ENCODE measurements around the gene EPHA10. TPM values are rescaled to one million over a fixed set of nuclear protein-coding genes. Genes with fewer than 3 reads are reported as not detected.

Gene EPHA10
- total RNA-seq, 1 experiment from 2014 or later: 1.0 TPM

DNA sequence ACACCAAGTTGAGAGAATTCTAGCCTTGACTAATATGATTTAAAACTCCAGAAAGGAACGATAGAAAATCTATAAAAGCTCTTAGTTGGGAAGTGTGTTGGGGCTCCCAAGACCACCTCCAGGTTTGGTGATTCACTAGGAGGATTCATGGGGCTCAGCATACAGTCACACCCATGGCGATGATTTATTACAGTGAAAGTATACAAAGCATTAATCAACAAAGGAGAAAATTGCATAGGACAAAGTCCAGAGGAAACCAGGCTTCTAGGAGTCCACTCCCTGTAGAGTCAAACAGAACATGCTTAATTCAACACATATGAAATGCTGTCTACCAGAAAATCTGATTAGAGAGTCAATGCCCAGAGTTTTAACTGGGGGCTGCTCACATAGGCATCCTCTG is 67.8 kb downstream of the EPHA10 start:
- peaks cover 6% of the 10 kb centered on the region for H3K4me1 Mint-ChIP-seq (ENCODE audit: insufficient read depth, unreplicated experiment)
- BruUV-seq (replicated peaks): no TSS peak
- no peaks in the 10 kb centered on the region for H3K27me3 Mint-ChIP-seq (ENCODE audit: insufficient read depth, unreplicated experiment)
- no peaks in the 10 kb centered on the region for H3K9me3 Mint-ChIP-seq (ENCODE audit: unreplicated experiment)
- intact Hi-C loops (cut with micrococcal nuclease): no loop called here
- TF ChIP-seq, protein P1, sequence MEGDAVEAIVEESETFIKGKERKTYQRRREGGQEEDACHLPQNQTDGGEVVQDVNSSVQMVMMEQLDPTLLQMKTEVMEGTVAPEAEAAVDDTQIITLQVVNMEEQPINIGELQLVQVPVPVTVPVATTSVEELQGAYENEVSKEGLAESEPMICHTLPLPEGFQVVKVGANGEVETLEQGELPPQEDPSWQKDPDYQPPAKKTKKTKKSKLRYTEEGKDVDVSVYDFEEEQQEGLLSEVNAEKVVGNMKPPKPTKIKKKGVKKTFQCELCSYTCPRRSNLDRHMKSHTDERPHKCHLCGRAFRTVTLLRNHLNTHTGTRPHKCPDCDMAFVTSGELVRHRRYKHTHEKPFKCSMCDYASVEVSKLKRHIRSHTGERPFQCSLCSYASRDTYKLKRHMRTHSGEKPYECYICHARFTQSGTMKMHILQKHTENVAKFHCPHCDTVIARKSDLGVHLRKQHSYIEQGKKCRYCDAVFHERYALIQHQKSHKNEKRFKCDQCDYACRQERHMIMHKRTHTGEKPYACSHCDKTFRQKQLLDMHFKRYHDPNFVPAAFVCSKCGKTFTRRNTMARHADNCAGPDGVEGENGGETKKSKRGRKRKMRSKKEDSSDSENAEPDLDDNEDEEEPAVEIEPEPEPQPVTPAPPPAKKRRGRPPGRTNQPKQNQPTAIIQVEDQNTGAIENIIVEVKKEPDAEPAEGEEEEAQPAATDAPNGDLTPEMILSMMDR (IDR thresholded peaks at IDR 0.05; ENCODE audit: unreplicated experiment): no peak
- CTCF ChIA-PET: interaction anchor here (0.8 to 0.9 kb wide), 2 partner anchors 94 to 182 kb away, joined by 3 read pairs; partner anchors contain the start of gene MEAF6
- DNase-seq (ENCODE audit: unreplicated experiment): no peak
- POLR2A ChIA-PET: no interaction called here
- H3K4me3 Mint-ChIP-seq (ENCODE audit: unreplicated experiment): no peak overlapping the region
- H3K27ac Mint-ChIP-seq (ENCODE audit: low read depth, unreplicated experiment): peak overlapping the region; percentile 27
- H3K36me3 Mint-ChIP-seq (ENCODE audit: insufficient read depth, unreplicated experiment): peaks cover 30% of the 10 kb centered on the region

DNA sequence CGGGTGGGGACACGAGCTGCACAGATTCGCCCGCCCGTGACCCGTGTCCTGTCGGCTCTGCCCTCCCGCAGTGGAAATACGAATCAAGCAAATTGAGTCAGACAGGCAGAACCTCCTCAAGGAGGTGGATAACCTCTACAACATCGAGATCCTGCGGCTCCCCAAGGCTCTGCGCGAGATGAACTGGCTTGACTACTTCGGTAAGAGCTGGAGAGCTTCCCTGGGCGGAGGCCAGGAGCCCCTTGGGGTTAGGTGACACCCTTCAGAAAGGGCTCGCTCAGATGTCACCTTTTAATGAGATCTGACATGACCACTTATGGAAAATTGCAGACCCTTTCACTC is 72.1 kb downstream of the EPHA10 start:
- Mint-ChIP-seq H3K36me3 (ENCODE audit: insufficient read depth, unreplicated experiment) (peaks cover 26% of the 10 kb centered on the region), H3K9me3 (ENCODE audit: unreplicated experiment) (no peaks in the 10 kb centered on the region), H3K4me3 (ENCODE audit: unreplicated experiment) (peak overlapping the region; percentile 96), H3K27me3 (ENCODE audit: insufficient read depth, unreplicated experiment) (no peaks in the 10 kb centered on the region), H3K4me1 (ENCODE audit: insufficient read depth, unreplicated experiment) (peaks cover 26% of the 10 kb centered on the region), H3K27ac (ENCODE audit: low read depth, unreplicated experiment) (peak overlapping the region; percentile 90)
- no peak for DNase-seq (ENCODE audit: unreplicated experiment)
- ChIA-PET POLR2A (interaction anchor here (1.0 to 4.9 kb wide), 5 partner anchors 8 to 115 kb away, joined by 3 to 99 read pairs (median 5); partner anchors contain the start of genes C1orf122, GNL2 and YRDC), CTCF (interaction anchor here (0.6 to 2.1 kb wide), 7 partner anchors 9 to 221 kb away, joined by 3 to 10 read pairs (median 4); partner anchors contain the start of gene MTF1)
- no TSS peak for BruUV-seq (replicated peaks)
- TF ChIP-seq, protein P1 (IDR thresholded peaks at IDR 0.05; ENCODE audit: unreplicated experiment): no peak
- intact Hi-C loops (cut with micrococcal nuclease): loop anchor here (1.0 to 5.0 kb wide), 5 partner anchors 39 to 216 kb away; partner anchors contain the start of gene C1orf122

DNA sequence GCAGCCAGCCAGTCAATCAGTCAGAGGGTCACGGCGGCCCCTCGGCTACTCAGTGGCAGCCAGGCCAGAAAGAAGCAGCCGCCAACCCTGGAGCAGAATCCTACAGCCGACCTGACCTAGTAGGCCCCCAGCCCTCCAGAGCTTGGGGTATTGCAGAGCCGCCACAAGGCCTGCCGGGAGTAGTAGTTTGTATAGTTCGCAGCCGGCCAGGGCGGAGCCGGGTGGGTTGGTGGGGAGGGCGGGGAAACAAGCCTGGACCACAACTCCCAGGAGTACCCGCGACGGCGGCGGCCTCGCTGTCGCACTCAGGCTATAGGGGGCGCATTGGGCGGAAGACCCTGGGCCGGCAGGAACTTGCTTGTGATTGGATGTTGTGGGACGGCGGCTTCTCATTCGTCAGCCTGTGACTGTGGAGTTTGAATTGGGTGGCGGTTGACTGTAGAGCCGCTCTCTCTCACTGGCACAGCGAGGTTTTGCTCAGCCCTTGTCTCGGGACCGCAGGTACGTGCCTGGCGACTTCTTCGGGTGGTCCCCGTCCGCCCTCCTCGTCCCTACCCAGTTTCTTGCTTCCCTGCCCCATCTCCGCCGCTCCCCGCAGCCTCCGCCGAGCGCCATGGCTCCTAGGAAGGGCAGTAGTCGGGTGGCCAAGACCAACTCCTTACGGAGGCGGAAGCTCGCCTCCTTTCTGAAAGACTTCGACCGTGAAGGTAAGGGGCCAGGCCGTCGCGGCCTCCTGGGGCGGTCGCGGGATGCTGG is 72.7 kb downstream of the EPHA10 start, which contains the start of gene CDCA8:
TSS of gene CDCA8 (plus strand) at position 439 of the 756 bp plus-strand sequence. CDS start at position 614, 175 bp downstream.
- H3K4me1 Mint-ChIP-seq (ENCODE audit: insufficient read depth, unreplicated experiment): peaks cover 28% of the 10 kb centered on the region

More for the DNA sequence above, 72.7 kb downstream of the EPHA10 start, which contains the start of gene CDCA8:
- TF ChIP-seq, protein P1 (IDR thresholded peaks at IDR 0.05; ENCODE audit: unreplicated experiment): peak; percentile 41
- H3K27me3 Mint-ChIP-seq (ENCODE audit: insufficient read depth, unreplicated experiment): no peaks in the 10 kb centered on the region
- TSS peak; percentile 76 for BruUV-seq (replicated peaks)
- peak; percentile 98 for DNase-seq (ENCODE audit: unreplicated experiment)
- peak within 1 kb of the TSS; percentile 90 for H3K27ac Mint-ChIP-seq (ENCODE audit: low read depth, unreplicated experiment)
- peak within 1 kb of the TSS; percentile 96 for H3K4me3 Mint-ChIP-seq (ENCODE audit: unreplicated experiment)
- CTCF ChIA-PET: interaction anchor here (0.7 to 14.3 kb wide), 13 partner anchors 9 to 325 kb away, joined by 3 to 271 read pairs (median 4); partner anchors contain the start of genes GNL2 and MTF1
- POLR2A ChIA-PET: interaction anchor here (0.5 to 4.9 kb wide), 23 partner anchors 9 to 1305 kb away, joined by 3 to 99 read pairs (median 4); partner anchors contain the start of genes C1orf122, GNL2, MEAF6 and MRPS15
- peaks cover 31% of the 10 kb centered on the region for H3K36me3 Mint-ChIP-seq (ENCODE audit: insufficient read depth, unreplicated experiment)
- intact Hi-C loops (cut with micrococcal nuclease): loop anchor here (1.0 to 5.0 kb wide), 5 partner anchors 40 to 215 kb away; partner anchors contain the start of gene C1orf122
- no peaks in the 10 kb centered on the region for H3K9me3 Mint-ChIP-seq (ENCODE audit: unreplicated experiment)
